Measurements from ENCODE around the gene NOXO1. TPM values are rescaled to one million over a fixed set of nuclear protein-coding genes. Genes with fewer than 3 reads are reported as not detected.

NOXO1 gene
- total RNA-seq, 1 experiment from 2014 or later, result 1.7 TPM

- Histone ChIP-seq H3K23ac (ENCODE audit: insufficient read length, low read depth, low read length) (no peak overlapping the region), H3K4ac (ENCODE audit: low read depth, low read length) (no peak overlapping the region), H4K91ac (ENCODE audit: insufficient read length, low read depth, low read length) (no peak overlapping the region), H3K79me1 (ENCODE audit: insufficient read depth, low read depth, low read length, poor library complexity, severe bottlenecking) (peaks cover 5% of the 10 kb centered on the region), H2BK15ac (ENCODE audit: low read depth, low read length) (no peak overlapping the region), H3K4me2 (ENCODE audit: insufficient read depth, insufficient read length, low read length) (no peak overlapping the region), H3T11ph (ENCODE audit: low read length) (no peak overlapping the region), H3K23me2 (ENCODE audit: insufficient read length, low read depth, low read length, poor library complexity, severe bottlenecking) (peaks cover 17% of the 10 kb centered on the region), H2BK120ac (ENCODE audit: low read depth, low read length, poor library complexity, severe bottlenecking) (no peak overlapping the region), H4K8ac (replicated peaks; ENCODE audit: insufficient read length, low read depth, low read length) (no peak overlapping the region), H3K9me3 (ENCODE audit: control insufficient read depth, low read depth, low read length) (no peaks in the 10 kb centered on the region), H3K79me2 (ENCODE audit: insufficient read depth, low read length) (peaks cover 6% of the 10 kb centered on the region; the same call in 1 of the 2 replicates), H2AFZ (ENCODE audit: low read length) (no peak overlapping the region), H3K27ac (ENCODE audit: insufficient read length, low read depth, low read length) (no peak overlapping the region), H3K18ac (ENCODE audit: insufficient read length, low read depth, low read length) (no peak overlapping the region), H2BK5ac (ENCODE audit: insufficient read length, low read length) (no peak overlapping the region), H4K5ac (ENCODE audit: insufficient read length, low read depth, low read length) (no peak overlapping the region), H3K4me1 (ENCODE audit: insufficient read depth, low read length) (no peaks in the 10 kb centered on the region), H2AK5ac (ENCODE audit: insufficient read length, low read length) (no peak overlapping the region), H2BK20ac (ENCODE audit: low read depth, low read length, poor library complexity, severe bottlenecking) (no peak overlapping the region), H2BK12ac (ENCODE audit: insufficient read length, low read depth, low read length) (no peak overlapping the region), H3K9ac (ENCODE audit: extremely low read depth, insufficient read length, low read length) (no peak overlapping the region), H3K56ac (ENCODE audit: insufficient read length, low read depth, low read length) (no peak overlapping the region), H3K14ac (ENCODE audit: insufficient read depth, low read length) (no peak overlapping the region), H4K20me1 (ENCODE audit: control insufficient read depth, insufficient read depth, insufficient read length) (no peaks in the 10 kb centered on the region), H3K27me3 (ENCODE audit: insufficient read depth, low read length) (peaks cover 6% of the 10 kb centered on the region; the same call in 1 of the 2 replicates)
- no peak for DNase-seq
- peaks cover 19% of the 10 kb centered on the region for H3K27me3 Mint-ChIP-seq (ENCODE audit: low read depth)
- no peak overlapping the region for H3K4me3 Mint-ChIP-seq
- H3K36me3 Mint-ChIP-seq (ENCODE audit: insufficient read depth in 1 of 3, low read depth in 3 of 3), result peaks cover 10 to 27% (median 25%) of the 10 kb centered on the region in 3 experiments
- TF ChIP-seq CTCF (conservative IDR thresholded peaks at IDR 0.05), result no peak
- WGBS (ENCODE audit: extremely low coverage, insufficient read length, low lambda C conversion rate), result no CpG with 5 or more reads among the region's 8 CpGs
- no peak overlapping the region; a peak in 1 of 7 replicates for H3K27ac Mint-ChIP-seq
- peaks cover 8 to 15% of the 10 kb centered on the region in 2 experiments for H3K4me1 Mint-ChIP-seq
- no peaks in the 10 kb centered on the region for H3K9me3 Mint-ChIP-seq
These were observed 5.1 kb downstream of the NOXO1 start for GRCh38 chr16:1976216-1976520.

Data from H9 (cell line).